Activated CD8-positive, alpha-beta memory T cell treated with anti-CD3 and anti-CD28 coated beads, Interleukin-2, amount 50 U/mL, for 48 hours (primary cell): ENCODE results near the gene LRRC70.
"Not testable (repeated sequence)": the region's sequence is repeated elsewhere in the genome, so short reads cannot be mapped to it uniquely, and the experiment has no call there.

Source experiments
- DNase-seq: peaks from one replicate; pipeline ENCODE4 v3.0.0-alpha.2; 2020

Gene LRRC70

DNA sequence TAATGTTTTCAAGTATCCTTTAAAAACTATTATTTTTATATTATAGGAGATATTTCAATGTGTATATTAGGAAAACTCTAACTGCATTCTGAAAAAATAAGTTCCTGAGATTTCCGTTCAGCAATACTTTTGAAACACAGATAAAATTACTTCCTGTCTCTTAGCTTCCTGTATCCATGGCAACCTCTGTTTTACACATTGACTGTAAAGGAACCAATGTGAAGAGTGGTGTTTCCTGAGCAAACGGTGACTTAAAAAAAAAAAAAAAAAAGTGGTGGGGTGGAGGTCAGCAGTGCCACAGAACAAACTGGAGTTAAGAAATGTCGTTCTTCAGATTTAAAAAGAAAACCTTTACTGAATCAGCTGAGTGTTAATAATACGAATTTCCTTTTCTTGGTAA lies at the start of gene LRRC70:
TSS of gene LRRC70 (plus strand) at position 280 of the 400 bp plus-strand sequence. CDS start 620 bp downstream, outside the sequence.
- DNase-seq, result no peak

GRCh38 chr5:62533597-62533996 lies 45.0 kb upstream of the LRRC70 start:
- no peak for DNase-seq

- DNase-seq, result no peak
These were observed 44.0 kb upstream of the LRRC70 start for GRCh38 chr5:62534461-62535236.

DNA sequence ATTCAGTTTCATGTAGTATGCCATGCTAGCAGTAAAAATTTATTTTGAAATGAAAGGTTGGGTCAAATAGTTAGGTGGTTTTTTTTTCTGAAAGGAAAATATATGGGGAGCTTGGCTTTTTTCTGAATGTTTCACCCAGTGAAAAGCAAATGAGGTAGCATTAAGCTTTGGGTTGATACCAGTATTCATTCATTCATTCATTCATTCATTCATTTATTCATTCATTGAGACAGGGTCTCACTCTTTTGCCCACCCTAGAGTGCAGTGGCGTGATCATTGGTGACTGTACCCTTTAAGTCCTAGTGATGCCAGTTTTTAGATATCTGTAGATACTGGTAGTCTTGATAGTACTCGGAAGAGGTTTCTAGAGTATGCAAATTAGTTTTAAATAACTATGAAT lies 42.4 kb upstream of the LRRC70 start:
- no peak for DNase-seq

DNA sequence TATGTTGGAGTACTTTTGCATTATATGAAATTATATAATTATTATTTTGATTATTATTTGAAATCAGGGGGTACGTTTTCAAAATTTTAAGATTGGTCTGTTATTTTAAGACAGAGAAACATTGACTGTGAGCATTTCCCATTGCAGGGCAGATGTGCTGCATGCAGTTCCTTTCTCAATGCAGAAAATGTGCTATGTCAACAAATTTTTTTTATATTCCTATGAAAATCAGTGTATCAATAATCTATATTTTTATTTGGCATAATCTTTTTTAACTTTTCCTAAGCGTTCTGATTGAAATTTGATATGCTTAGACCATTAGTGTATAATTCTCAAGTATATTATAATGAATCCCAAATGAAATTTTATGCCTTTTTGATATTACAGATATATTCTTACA lies 41.8 kb upstream of the LRRC70 start:
- DNase-seq, result no peak

- DNase-seq, result no peak
These were observed 40.3 kb upstream of the LRRC70 start for GRCh38 chr5:62538017-62538942.

DNA sequence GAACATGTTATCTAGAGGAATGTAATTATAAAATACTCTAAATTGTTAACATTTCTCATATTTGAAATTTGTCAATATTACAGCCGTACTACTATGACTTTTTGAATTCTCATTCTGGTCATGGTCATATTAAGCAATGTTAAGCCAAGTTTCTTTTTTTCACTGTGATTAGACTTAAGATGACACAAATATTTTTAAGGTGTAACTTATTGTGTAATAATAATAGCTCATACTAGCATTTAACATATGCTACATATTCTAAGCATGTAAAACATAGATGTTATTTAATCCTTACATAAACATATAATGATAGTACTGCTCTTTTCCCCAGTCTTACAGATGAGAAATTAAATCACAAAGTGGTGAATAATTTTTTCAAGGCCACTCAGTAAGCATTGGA lies 35.9 kb upstream of the LRRC70 start:
- no peak for DNase-seq

DNA sequence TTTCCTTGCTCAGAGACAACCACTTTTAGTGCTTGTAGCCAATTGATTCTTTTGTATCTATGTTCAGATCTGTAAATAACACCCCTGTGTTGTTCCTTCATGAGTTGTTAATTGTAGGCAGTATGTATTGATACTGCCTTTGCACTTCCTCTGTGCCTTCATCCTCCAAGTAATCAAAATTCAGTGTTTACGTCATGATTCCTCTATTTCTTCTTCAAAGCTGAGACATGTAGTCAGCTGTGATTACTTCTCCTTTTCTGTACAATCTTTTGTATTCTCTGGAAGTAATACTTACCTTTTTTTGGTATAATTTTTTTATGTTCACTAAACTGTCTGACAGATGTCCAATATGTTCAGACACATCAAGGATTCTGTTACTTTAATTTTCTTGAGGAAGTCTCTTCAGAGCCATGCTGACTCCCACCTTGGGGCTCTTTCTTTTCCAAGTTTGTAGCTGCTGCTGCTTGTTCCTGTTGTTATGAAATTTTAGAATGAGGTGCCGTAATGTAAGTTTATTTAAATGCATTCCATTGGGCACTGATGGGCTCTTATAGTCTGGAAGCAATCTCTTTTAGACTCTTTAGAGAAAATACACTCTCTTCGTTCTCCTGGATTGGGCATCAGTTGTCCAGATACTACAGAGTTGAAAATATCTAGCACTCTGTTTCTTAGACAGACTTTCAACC lies 30.5 kb upstream of the LRRC70 start:
- DNase-seq, result no peak

GRCh38 chr5:62550103-62550502 lies 28.5 kb upstream of the LRRC70 start:
- no peak for DNase-seq

DNA sequence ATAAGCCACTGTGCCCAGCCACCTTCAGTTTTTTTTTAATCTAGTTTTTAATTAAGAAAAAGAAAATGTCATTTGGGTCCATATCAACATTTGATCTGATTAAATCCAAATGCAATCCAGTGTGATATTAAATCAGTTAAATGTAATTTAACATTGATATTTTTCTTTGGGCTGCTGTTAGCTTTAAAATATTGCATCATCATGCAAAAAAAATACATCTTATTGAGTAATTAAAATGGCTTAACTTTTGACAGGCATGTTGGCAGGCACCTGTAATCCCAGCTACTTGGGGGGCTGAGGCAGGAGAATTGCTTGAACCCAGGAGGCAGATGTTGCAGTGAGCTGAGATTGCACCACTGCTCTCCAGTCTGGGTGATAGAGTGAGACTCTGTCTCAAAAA lies 22.7 kb upstream of the LRRC70 start:
- DNase-seq, result no peak

DNA sequence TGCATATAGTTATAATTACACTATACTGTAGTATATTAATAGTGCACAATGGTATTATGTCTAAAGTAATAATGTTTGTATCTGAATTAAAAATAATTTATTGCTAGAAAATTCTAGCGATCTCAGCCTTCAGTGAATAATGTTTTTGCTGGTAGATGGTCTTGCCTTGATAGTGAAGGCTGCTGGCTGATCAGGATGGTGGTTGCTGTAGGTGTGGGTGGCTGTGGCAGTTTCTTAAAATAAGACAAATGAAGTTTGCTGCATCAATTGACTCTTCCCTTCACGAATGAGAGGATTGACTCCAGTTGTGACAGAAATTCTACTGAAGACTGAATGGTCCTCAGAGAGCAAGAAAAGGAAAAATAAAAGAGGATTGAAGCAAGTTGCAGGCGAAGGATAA lies 19.7 kb upstream of the LRRC70 start:
- DNase-seq, result no peak

GRCh38 chr5:62560786-62561185 lies 17.8 kb upstream of the LRRC70 start:
- DNase-seq, result no peak

- no peak for DNase-seq
These were observed 16.7 kb upstream of the LRRC70 start for GRCh38 chr5:62561896-62562295.

DNA sequence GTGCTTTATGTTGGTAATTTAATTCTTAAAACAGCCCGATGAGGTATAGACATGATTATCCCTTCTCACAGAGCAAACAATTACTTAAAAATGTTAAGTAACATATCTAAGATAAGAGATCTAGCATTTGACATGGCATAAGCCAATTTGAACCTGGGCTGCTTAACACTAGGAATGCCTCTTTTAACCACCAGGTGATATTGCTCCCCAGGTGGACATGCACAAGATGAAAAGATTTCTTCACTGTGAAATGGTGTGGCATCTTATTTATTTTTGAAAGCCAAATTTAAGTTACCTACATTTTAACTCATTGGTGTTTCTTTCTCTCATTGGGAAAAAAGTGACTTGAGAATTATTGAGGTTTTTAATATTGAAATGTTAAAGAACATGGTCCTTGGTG lies 15.8 kb upstream of the LRRC70 start:
- no peak for DNase-seq

DNA sequence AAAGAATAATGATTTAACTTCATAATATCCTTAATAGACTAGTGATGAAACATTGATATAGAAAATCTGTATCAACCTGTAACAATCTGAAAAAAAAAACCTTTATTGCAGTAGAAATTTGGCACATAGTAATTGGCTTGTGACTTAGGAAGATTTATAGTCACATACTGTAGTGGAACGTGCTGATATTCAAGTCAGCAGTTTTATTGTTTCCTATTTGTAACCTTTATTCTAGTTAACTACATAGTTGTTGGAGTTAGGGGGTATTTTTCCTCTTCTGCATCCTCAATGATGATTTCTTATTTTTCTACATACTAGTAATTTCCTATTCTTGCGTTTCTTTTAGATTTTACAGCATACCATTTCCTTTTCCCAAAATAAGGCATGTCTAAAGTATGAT lies 14.5 kb upstream of the LRRC70 start:
- DNase-seq, result no peak

- not testable (repeated sequence) for DNase-seq
These were observed 12.9 kb upstream of the LRRC70 start for GRCh38 chr5:62565740-62566139.

GRCh38 chr5:62568143-62568542 lies 10.5 kb upstream of the LRRC70 start:
- DNase-seq, result no peak

- no peak for DNase-seq
These were observed 9.7 kb upstream of the LRRC70 start for GRCh38 chr5:62568800-62569432.

DNA sequence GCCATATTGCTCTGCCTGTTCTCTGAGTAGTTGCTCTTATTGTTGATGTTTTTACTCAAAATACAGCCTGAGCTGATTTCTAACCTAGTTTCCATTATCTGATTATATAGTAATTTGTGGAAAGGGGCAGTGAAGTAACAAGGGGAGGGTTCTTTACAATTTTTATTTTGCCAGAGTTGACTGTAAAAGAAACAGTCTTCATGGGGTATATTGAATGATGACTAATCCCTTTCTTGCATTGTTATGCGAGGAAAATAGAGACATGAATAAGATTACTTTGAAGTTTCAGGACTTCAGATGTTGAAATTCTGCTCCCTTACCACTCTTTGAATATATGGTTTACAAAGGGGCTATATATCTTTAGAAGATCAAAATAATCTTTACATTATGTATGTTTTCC lies 9.1 kb upstream of the LRRC70 start:
- DNase-seq, result no peak

GRCh38 chr5:62572918-62573514 lies 5.6 kb upstream of the LRRC70 start:
- DNase-seq, result no peak

GRCh38 chr5:62574599-62574998 lies 4.0 kb upstream of the LRRC70 start:
- no peak for DNase-seq

- no peak for DNase-seq
These were observed 3.6 kb upstream of the LRRC70 start for GRCh38 chr5:62575066-62575465.

GRCh38 chr5:62575489-62575888 lies 3.1 kb upstream of the LRRC70 start:
- DNase-seq, result no peak
